TTC549 (cell line): Measurements from ENCODE around the gene HERPUD2.
"Not testable (repeated sequence)": the region's sequence is repeated elsewhere in the genome, so short reads cannot be mapped to it uniquely, and the experiment has no call there.

Experiments
- FAIRE-seq: peaks from 2 replicates; lab custom pipeline; 2012; peaks lifted over from hg19 to GRCh38; lab: Jason Lieb, UNC

Gene HERPUD2

DNA sequence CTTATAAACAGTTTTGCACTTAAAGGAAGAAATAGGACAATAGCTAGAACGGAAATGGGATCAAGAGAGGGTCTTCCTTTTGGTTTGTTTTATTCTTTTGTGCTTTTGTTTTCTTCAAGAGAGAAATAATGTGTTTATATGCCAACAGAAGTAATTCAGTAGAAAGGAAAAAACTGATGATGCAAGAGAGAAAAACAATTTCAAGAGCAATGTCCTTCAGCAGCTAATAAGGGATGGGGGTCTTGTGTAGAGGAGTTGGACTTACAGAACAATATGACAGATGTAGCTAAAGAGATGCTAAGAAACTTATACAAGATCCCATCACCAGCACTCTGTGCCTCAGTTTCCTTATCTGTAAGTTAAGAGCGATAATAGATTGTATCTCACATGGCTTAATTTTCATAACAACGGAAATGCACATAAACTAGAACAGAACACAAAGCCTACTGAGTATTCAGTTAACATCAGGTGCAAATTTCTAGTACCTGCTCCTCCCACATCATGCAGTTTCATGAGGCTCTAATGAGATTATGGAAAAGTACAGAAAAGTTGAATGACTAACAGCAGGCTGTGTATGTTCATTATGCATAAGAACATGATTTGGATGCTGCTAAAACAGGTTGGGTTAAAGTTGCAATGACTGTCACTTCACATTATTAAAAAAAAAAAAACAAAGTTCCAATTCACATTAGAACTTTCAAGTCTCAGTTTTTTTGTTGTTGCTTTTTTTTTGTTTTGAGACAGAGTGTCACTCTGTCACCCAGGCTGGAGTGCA lies 17.2 kb downstream of the HERPUD2 start:
- no peak for FAIRE-seq

DNA sequence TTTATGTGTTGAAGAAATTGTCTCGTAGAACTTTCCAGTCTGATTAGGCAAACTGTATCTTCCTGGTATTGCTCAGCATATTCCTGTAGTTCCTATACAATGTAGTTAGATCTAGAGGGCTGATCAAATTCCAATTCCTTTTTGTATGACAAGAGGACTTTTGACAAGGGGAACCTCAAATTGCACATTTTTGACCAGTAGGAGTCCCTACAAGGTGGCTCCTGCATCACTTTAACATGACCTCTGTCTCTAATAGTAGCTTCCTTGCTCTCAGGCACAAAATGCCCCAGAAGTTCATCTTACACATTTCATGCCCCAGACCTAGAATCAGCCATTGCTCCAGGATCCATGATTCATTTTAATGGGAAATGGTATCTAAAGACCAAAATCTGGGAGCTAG lies 18.7 kb downstream of the HERPUD2 start:
- FAIRE-seq, result no peak

DNA sequence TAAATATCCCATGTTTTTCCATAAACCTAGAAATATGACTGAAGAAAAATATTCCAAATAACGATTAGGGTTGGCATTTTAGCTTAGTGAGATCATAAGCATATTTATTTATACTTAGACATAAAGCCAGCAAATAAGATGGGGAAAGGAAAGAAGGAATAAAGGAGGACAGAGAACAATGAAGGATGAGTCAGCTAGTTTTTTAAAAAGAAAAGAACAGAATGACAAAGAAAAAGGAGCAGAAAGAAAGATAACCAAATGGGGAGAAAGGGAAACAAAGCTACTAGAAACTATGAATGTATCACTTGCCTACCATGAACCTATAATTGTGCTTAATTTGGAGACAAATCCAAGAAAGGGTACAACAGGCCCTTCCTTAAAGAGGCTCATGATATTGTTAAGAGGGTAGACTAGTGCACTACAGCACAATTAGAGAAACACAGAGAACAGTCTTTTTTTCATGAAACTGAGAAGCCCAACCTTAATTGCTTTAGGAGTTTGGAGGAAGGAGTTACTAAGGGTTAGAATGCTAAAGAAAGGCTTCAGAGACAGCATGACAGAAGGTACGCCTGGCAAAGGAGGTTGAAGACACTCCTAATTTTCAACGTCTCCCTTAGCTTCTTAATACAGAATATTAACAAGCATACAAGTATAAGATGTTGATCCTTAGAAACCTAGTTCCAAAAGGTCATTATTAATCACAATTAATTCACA lies 23.9 kb downstream of the HERPUD2 start:
- FAIRE-seq, result no peak

DNA sequence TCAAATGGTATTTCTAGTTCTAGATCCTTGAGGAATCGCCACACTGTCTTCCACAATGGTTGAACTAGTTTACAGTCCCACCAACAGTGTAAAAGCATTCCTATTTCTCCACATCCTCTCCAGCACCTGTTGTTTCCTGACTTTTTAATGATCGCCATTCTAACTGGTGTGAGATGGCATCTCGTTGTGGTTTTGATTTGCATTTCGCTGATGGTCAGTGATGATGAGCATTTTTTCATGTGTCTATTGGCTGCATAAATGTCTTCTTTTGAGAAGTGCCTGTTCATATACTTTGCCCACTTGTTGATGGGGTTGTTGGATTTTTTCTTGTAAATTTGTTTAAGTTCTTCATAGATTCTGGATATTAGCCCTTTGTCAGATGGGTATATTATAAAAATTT lies 34.5 kb downstream of the HERPUD2 start:
- not testable (repeated sequence) for FAIRE-seq

DNA sequence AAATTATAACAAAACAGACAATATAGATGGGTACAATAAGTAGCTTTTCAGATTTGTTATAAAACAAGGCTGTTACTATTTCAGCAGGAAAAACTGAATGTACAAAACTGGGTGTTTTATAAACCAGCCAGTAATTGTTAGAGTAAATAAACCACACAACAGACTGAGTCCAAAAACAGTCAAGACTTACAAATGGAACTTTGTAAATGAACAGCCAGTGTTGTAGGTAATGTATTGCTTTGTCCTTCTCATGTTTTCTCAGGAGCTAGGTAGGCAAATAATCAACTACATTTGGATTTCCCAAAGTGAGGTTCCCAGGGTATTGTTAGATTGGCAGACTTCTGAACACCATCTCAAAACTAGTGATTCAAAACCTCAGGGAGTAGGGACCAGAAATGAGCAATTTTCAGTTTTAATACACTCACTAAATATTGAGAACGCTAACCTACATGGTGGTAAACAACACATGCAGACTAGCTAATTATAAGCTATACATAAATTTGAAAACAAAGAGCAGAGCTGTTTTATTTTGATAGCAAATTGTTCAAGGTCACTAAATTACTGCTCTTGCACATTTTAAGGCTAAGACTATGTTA lies 36.2 kb downstream of the HERPUD2 start:
- no peak for FAIRE-seq

DNA sequence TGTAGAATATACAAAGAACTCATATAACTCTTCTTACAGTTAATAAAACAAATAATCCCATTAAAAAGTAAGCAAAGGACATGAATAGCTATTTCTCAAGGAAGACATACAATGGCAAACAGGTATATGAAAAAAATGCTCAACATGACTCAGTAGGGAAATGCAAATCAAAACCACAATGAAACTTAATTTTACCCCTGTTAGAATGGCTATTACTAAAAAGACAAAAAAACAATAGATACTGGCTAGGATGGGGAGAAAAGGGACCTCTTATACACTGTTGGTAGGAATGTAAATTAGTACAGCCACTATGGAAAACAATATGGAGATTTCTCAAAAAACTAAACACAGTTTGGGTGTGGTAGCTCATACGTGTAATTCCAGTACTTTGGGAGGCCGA lies 37.8 kb downstream of the HERPUD2 start:
- FAIRE-seq, result no peak

DNA sequence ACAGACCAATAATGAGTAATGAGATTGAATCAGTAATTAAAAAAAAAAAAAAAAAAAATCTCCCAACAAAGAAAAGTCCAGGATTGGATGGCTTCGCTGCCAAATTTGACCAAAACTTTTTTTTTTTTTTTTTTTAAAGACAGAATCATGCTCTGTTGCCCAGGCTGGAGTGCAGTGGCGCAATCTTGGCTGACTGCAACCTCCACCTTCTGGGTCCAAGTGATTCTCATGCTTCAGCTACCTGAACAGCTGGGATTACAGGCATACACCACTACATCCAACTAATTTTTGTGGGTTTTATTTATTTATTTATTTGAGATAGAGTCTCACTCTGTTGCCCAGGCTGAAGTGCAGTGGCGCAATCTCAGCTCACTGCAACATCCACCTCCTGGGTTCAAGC lies 40.4 kb downstream of the HERPUD2 start:
- not testable (repeated sequence) for FAIRE-seq

DNA sequence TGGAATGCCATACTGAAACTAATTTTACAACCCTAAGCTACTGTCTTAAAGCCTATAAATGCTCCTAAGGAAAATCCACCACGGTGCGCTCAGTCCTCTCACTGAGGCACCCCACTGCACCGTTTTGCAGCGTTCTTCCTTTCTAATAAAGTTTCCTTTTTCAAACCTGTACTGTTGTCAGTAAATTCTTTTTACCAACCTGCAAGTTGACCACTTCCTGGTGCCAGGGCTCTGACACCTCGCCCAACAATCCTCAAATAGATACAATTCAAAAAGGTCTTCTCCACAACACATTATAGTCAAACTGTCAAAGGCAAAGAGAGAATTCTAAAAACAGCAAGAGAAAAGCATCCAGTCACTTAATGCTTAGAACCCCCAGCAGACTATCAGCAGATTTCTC lies 42.8 kb downstream of the HERPUD2 start:
- no peak for FAIRE-seq

DNA sequence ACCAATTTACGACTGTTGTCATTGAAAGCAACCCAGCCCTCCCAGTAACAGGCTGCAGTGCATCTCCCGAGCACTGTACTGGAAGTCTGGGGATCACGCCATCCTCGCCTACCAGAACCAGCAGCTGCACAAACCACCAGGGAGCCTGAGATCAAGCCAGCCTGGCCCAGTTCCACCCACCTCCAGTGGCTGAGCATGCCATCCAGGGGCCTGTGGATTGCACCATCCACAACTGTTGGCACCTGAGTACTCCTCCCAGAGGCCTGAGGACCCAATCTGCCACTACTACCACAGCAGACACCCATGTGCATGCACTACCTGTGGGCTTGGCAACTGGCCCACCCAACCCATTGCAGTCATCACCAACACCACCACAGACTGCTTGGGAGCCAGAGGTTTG lies 44.2 kb downstream of the HERPUD2 start:
- FAIRE-seq, result no peak

DNA sequence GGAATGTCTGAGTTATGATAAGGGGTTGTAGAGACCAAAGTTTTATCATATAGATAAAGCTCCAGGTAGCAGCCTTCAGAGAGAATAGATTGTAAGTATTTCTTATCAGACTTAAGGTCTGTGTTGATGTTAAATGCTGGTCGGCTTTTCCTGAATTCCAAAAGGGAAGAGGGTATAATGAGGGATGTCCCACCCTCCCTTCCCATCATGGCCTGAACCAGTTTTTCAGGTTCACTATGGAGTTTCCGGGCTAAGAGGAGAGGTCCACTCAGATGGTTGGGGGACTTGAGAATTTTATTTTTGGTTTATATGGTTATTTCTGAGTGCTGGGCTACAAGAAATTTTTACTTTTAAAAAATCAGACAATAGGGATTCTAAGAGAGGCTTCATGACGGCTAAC lies 45.2 kb downstream of the HERPUD2 start:
- no peak for FAIRE-seq

DNA sequence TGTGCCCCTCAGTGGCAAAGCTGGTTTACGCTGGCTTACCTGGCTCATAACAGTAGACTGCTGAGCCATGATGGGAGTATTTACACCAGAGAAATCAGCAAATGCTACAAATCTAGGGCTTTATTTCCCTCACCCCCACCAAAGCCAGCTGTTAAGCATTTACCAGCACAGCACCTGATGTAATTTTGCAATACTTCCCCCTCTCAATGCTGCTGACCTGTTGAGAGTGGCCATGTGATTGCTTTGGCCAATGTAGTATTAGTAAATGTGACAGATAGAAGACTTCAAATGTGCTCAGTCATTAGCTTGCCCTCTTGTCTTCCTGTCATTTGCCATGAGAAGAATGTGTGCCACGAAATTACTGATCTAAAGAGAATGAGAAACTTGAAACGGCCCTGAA lies 46.6 kb downstream of the HERPUD2 start:
- no peak for FAIRE-seq

DNA sequence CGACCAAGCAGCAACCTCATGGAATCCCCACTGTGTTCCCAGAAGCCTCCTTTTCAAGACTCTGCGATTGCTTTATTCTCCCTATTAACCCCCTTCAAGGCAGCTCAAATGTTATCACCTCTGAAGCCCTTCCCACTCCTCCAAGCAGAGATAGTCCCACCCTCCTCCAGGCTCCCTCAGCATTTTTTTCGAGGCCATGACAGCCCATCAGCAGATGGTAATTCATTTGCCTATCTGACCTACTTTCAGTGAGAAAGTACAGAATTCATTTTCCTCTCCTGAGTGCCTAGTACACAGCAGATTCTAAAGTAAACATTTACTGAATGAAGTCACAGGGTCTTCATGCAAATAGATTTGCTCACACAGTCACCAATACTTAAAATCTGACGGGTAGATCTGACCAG lies 47.8 kb downstream of the HERPUD2 start:
- FAIRE-seq, result no peak

DNA sequence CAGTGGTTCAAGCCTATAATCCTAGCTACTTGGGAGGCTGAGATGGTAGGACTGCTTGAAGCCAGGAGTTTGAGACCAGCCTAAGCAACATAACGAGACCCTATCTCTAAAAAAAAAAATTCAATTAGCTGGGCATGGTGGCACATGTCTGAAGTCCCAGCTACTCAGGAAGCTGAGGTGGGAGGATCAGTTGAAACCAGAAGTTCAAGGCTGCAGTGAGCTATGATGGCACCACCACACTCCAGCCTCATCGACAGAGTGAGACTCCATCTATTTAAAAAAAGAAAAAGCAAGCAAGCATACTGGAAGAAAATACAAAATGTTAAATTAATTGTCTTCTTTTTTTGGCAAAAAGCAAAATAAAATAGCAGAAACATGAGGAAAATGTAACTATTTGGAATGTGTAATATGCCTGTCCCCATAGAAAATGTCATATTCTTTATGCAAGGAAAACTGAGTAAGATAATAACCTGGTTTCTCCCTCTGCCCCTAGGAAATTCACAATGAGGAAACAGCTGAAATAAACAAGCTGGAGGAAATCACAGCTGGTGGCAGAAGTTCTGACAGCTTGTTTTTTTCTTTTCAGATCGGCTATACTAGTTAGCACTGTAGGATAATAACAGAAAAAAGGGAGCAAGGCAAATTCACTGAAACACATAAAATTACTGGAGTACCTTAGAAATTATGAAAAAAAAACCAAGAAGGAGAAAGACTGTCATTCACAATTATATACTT lies 48.5 kb downstream of the HERPUD2 start:
- FAIRE-seq, result no peak

DNA sequence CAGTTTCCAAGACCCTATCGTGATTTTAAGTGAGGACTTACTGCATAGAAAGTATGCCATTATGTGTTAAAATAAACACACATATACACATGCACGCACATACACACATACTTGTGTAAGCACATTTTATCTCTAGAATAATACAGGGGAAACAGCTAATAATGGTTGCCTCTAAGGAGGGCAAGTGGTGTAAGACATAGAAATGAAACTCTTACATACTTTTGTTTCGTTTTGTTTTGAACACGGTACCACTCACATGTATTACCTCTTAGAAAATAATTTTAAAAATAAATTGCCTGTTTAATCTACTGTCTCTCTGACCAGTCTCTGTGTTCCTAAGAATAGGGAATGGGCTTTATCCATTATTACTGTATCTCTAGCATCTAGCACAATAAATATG lies 49.2 kb downstream of the HERPUD2 start:
- FAIRE-seq, result no peak

DNA sequence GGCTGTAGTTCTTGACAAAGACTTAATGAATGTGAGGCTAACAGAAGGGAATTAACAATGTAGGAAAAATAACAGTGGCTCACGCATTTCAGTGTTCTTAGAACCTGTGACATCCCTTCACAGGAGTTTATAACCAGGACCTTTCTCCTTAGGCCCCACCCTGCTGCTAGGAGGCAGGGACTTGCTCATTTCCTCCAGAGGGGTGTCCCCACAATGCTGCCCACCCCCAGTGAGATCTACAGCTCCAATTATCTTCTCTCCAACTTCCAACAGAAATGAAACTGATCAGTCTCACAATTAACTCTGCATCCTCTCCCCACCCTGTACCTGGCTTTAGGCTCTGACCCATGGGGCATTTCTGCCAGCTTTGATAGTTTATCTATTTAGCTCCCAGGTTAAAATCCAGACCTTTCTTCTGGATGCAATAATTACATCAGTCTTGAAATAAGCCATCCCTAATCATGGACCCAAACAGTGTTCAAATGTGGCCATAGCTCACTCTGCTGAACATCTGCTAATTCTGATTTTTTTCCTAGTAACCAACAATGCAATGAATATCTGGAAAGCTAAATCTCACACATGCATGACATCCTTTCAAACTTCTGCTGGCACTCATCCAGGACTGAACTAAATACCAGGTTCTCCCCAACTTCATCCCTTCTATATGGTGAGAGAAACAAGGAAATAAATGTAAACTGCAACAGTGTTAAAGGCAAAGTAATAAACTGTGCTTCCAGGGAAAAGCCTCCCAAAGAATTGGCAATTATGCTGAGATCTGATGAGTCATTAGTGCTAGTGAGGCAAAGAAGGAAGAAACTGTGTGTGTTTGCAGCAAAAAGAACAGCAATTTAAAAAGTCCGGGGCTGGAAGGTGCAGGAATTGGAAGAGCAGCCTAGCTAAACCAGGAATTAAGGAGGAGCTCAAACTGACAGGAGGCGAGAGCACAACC lies 64.6 kb downstream of the HERPUD2 start:
- FAIRE-seq, result no peak

DNA sequence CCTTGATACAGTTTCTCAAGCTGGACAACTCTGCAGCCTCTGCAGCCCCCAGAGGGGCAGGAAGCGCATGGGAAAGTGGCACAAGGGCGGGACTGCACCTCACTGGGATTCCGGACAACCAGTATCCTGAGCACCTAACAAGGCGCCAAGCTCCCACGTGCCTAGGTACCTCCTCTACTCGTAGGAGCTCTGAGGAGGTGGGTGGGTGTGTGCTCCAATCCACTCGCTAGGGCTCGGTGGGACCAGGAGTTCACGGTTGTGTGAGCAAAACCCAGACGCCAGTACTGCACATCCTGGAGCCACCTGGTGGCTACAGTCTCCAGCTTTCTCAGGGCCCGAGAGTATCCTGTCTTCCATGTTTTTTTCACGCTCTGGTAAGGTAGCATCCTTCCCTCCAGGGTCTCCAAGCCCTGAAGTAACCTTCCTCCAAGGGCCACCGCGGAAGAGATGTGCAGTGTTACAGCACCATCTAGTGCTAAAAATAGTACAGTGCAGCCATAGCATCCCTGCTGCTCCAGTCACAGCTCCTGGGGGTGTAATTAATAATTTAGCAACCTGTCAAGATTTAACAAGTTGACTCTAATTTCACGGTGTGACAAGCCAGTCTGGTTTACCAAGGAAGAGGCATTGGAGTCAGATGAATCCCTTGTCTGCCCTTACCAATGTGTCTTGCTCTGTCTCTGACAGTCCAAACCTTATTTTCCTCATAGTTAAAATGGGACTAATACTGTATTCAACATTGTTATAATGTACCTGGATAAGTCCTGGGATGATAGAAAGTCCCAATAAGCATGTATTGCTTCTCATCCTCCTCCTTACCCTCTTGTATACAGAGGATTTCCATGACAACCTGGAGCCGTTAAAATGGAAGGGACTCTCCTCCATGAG lies 70.4 kb downstream of the HERPUD2 start:
- FAIRE-seq, result no peak

DNA sequence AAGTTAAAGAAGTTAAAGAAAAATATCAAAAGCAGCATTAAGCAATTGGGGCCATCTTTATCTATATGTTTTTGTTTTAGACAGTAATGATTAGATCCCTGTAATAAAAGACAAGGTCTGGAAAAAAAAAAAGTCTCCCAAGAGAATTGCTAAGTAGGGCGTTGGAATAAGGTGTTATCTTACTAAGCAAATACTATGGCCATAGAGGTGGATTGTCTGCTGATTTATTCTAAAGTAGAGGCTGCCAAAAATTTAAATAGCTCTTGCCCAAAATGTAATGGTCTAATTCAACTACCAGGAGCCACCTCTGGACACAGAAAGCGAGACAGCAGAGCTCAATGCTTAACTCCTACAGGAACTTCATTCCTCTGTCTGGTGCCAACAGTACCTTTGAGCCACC lies 71.6 kb downstream of the HERPUD2 start:
- no peak for FAIRE-seq

DNA sequence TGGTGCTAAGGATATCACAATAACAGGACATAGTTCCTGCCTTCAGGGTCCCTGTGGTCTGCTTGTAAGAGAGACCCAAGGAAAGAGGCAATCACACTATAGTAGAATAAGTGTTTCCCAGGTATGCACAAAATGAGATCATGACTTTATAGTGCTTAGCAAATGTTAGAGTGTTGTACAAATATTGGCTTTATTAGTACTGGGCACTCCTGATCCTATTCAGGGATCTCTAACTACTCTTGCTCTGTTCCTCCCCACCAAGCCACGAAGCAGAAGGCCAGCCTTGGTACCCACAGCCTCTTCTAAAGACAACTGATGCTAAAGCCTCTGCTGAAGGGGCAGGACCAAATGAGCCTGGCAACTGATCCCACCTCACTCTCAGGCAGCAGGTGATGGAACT lies 75.1 kb downstream of the HERPUD2 start:
- no peak for FAIRE-seq

DNA sequence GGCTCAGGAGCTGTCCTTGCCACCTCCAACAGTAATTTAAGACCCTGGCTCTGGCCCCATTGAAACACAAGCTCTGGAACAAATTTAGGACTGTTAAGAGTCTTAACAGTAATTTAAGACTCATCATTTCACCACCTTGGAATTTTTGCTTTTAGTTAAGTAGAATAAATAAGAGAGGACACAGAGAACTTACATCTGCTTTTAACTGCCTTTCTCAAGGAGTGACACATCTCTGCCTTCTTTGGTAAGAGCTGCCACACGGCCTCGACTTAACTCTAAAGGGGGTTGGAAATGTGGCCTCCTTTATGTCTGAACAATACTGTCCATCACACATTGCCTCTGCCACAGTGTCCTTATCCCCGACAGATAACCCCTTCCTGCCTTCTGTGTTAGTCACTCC lies 77.9 kb downstream of the HERPUD2 start:
- FAIRE-seq, result no peak

DNA sequence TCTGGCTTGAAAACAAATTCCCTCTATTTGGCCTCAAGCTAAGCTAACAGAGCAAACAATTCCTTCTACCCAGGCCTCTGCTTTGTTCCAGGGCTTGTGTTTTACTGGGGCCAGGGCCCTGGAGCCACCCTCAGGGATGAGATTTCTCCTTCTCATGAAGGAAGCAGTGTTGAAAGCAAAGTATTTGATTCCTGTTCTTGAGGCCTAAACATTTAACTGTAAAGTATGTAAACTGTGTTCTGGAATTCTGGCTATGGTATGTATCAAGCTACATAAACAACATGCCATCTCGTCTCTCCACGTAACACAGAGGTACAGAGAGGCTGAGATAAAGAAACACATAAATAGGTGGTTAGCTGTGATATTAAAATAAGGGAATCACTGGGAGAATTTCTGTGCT lies 81.8 kb downstream of the HERPUD2 start:
- FAIRE-seq, result no peak

DNA sequence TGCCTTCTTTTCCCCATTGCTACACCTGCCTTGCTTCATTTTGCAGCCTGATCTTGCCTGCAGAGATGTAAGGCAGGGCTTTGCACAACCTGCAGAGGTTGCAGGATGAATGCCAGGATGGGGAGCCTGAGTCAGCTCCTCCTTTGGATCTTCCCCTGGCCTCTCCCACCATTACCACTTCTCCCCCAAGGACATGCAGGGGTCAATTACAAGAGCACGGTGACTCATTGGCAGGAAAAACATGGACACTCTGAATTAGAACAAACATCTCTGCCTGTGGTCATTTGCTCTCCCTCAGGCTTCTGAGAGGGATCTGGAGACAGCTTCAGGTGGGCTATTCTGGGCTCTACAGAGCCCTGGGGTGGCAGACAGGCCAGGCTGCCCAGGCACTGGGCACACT lies 89.2 kb downstream of the HERPUD2 start:
- no peak for FAIRE-seq
